Neuron (in vitro differentiated cells): ENCODE measurements around the gene AASDHPPT.
"Not testable (repeated sequence)": the region's sequence is repeated elsewhere in the genome, so short reads cannot be mapped to it uniquely, and the experiment has no call there.

Experiments used
- H2AFZ ChIP-seq: one replicate; pipeline ENCODE4 v1.6.1; 2013; ENCODE audit warnings: low read depth, mild to moderate bottlenecking, inconsistent platforms, low read length, moderate library complexity
- H3K27me3 ChIP-seq: one replicate; pipeline ENCODE4 v1.6.1; 2013; ENCODE audit warnings: low read length; ENCODE audit not compliant: insufficient read depth
- H3K36me3 ChIP-seq: one replicate; pipeline ENCODE4 v1.6.1; 2013; ENCODE audit warnings: low read length; ENCODE audit not compliant: insufficient read depth
- H3K4me1 ChIP-seq: one replicate; pipeline ENCODE4 v1.6.1; 2013; ENCODE audit warnings: low read length; ENCODE audit not compliant: insufficient read depth
- H3K4me3 ChIP-seq: 2 replicates; pipeline ENCODE4 v1.5.1; 2013; ENCODE audit warnings: mild to moderate bottlenecking, low read length, moderate library complexity
- H3K9me3 ChIP-seq: one replicate; pipeline ENCODE4 v1.6.1; 2013; ENCODE audit warnings: low read length

The AASDHPPT gene, protein sequence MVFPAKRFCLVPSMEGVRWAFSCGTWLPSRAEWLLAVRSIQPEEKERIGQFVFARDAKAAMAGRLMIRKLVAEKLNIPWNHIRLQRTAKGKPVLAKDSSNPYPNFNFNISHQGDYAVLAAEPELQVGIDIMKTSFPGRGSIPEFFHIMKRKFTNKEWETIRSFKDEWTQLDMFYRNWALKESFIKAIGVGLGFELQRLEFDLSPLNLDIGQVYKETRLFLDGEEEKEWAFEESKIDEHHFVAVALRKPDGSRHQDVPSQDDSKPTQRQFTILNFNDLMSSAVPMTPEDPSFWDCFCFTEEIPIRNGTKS

DNA sequence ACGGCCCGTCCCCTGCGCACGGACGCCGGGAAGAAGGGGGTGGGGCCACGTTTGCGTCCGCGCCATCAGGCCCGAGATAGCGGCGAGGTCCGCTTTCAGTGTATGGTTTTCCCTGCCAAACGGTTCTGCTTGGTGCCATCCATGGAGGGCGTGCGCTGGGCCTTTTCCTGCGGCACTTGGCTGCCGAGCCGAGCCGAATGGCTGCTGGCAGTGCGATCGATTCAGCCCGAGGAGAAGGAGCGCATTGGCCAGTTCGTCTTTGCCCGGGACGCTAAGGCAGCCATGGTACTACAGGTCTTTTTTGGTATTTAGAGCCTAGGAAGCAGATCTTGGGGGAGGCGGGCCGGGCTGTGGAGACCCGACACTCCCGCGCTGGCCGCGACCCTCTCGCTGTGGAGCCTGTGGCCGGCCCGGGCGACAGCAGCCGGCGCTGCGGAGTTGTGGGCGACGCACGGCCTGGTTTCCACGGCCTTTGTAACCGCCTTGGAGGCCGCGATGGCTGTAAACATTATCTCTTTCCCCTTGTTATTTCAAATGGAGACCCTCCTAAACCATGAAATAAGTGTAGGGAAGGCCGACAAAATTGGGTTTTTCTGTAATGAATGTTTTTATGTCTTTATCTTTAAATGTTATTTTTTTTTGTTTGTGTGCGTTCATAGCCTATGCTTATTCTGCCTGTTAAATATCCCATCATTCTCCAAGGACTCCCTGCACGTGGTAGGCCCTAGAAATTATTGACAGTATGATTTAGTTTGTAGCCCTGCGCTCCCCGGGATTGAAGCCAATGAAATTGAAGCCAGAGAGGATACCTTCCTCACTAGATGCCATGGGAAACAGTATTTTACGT is at the start of gene AASDHPPT:
AASDHPPT (plus strand) TSS at position 54 of the 847 bp plus-strand sequence; CDS start at position 103, 49 bp downstream.
- peak within 1 kb of the TSS; percentile 90 for H2AFZ ChIP-seq
- H3K36me3 ChIP-seq, result peaks cover 34% of the 10 kb centered on the region
- peaks cover 3% of the 10 kb centered on the region for H3K9me3 ChIP-seq
- peak within 1 kb of the TSS; percentile 84 for H3K4me3 ChIP-seq
- no peaks in the 10 kb centered on the region for H3K27me3 ChIP-seq
- peaks cover 29% of the 10 kb centered on the region for H3K4me1 ChIP-seq

DNA sequence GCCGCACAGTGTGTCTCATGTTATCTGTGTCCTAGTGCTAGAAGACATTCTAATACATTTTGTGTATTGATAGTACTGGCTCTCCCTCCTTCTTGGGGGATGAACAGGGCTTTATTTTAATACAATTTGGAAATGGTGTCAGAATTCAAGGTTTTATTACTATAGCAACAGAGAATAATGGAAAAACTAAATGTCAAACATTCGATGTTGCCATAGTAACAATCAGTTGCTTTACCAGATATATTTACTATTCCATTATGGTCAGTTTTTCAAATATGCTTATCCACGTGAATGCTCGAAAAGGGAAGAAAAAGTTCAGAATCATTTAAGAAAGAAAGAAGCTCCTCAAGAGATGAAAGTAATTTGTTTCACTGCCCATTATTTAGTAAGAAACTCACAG is 46.9 kb upstream of the AASDHPPT start:
- Histone ChIP-seq H3K27me3 (no peaks in the 10 kb centered on the region), H3K36me3 (no peaks in the 10 kb centered on the region), H3K4me3 (no peak overlapping the region), H3K9me3 (no peaks in the 10 kb centered on the region), H3K4me1 (peaks cover 18% of the 10 kb centered on the region), H2AFZ (peak overlapping the region; percentile 77)

DNA sequence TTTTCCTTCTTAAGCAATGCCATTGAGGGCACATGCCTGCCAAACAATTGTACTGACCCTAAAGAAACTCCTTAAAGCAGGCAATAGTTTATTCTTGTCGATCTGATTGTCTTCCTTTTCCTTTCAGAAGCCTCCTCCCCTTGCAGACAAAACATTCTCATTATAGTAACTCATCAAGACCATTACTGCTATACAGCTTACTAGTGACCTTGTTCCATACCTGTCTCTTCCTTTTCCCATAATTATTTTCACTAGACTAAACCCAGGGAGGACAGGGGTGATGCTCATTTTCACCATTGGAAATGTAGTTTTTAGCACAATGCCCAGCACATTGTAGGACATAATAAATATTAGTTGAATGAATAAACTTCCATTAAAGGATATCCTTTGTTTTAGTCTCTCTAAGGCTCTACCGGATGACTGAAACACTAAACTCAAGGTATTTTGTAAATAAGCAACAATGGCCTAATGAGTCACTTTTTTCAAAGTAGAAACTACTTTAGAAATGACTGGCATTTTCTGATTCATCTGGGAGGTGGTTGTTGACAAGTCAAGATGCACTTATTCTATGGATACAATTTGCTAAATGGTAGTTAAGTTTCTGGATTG is 46.2 kb upstream of the AASDHPPT start:
- Histone ChIP-seq H3K9me3 (no peaks in the 10 kb centered on the region), H3K4me1 (peaks cover 18% of the 10 kb centered on the region), H2AFZ (peak overlapping the region; percentile 77), H3K4me3 (no peak overlapping the region), H3K27me3 (no peaks in the 10 kb centered on the region), H3K36me3 (no peaks in the 10 kb centered on the region)

DNA sequence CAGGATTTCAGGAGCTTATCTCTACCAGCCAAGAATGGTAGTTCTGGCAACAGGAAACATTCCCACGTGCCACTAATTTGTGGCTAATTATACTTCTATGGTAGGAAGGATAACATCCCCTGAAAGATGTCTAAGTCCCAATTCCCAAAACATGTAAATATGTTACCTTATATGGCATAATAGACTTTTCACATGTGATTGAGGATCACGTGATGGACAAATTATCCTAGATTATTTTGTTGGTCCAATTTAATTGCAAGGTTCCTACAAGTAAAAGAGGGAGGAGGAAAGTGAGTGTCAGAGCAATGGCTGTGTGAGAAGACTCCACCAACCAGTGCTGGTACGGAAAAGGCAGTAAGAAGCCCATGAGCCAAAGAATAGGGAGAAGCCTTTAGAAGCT is 45.5 kb upstream of the AASDHPPT start:
- H3K36me3 ChIP-seq, result no peaks in the 10 kb centered on the region

DNA sequence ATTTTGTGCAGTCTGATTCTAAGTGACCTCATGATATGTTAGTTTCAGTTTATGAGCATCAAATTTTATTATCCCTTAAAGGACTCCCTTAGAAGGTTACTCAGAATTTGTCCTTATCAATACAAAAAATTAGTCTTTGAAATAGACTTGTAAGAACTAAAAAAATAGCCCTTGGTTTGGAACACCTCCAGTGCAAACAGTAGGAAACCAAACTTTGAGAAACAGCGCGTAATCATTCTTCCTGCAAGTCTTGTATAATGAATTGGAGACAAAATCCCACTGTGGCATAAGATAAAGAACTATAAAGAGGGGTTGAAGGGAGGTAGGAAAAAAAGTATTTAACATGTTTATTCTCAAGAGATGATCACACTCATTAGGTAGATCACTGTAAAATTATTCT is 44.6 kb upstream of the AASDHPPT start:
- no peaks in the 10 kb centered on the region for H3K9me3 ChIP-seq
- no peaks in the 10 kb centered on the region for H3K27me3 ChIP-seq
- H2AFZ ChIP-seq, result no peak overlapping the region
- no peaks in the 10 kb centered on the region for H3K36me3 ChIP-seq
- peaks cover 18% of the 10 kb centered on the region for H3K4me1 ChIP-seq
- H3K4me3 ChIP-seq, result no peak overlapping the region

More for the DNA sequence above, 45.5 kb upstream of the AASDHPPT start:
- no peak overlapping the region for H3K4me3 ChIP-seq
- peaks cover 18% of the 10 kb centered on the region for H3K4me1 ChIP-seq
- H2AFZ ChIP-seq, result no peak overlapping the region
- no peaks in the 10 kb centered on the region for H3K9me3 ChIP-seq
- no peaks in the 10 kb centered on the region for H3K27me3 ChIP-seq

DNA sequence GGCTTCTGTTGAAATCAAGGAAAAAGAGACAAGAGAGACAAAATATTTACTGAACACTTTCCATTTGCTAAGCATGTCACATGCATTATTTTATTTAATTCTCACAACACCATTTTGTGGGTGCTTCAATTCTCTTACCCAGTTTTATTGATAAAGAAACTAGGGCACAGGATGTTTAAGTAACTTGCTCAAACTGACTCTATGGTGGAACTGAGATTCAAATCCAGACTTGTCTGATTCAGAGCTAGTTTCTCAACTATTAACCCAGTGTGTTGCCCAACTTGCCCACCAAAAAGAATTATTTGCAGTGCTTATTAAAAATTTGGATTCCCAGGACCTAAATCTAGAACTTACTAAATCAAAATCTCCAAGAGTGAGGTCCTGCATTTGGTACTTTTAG is 33.9 kb upstream of the AASDHPPT start:
- Histone ChIP-seq H3K4me1 (no peaks in the 10 kb centered on the region), H3K4me3 (no peak overlapping the region), H2AFZ (no peak overlapping the region), H3K27me3 (no peaks in the 10 kb centered on the region), H3K36me3 (no peaks in the 10 kb centered on the region), H3K9me3 (no peaks in the 10 kb centered on the region)

DNA sequence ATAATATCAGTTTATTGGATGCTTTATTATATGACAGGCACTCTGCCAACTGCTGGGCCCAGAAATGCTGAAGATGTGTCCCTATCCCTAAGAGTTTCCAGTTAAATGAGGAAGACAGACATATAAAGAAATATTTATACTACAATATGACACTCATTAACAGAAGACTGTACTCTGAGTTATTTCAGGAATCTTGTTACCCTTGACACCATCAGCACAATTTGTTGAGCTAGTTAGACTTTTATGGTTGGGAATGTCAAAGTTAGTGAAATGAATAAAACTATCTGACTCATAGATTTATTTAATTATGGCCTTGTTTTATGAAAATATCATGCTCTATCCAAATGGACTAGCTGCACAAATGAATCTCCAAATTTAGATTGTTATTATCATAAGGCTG is 29.8 kb upstream of the AASDHPPT start:
- Histone ChIP-seq H3K27me3 (no peaks in the 10 kb centered on the region), H3K9me3 (no peaks in the 10 kb centered on the region), H3K4me1 (no peaks in the 10 kb centered on the region), H2AFZ (no peak overlapping the region), H3K36me3 (no peaks in the 10 kb centered on the region), H3K4me3 (no peak overlapping the region)

DNA sequence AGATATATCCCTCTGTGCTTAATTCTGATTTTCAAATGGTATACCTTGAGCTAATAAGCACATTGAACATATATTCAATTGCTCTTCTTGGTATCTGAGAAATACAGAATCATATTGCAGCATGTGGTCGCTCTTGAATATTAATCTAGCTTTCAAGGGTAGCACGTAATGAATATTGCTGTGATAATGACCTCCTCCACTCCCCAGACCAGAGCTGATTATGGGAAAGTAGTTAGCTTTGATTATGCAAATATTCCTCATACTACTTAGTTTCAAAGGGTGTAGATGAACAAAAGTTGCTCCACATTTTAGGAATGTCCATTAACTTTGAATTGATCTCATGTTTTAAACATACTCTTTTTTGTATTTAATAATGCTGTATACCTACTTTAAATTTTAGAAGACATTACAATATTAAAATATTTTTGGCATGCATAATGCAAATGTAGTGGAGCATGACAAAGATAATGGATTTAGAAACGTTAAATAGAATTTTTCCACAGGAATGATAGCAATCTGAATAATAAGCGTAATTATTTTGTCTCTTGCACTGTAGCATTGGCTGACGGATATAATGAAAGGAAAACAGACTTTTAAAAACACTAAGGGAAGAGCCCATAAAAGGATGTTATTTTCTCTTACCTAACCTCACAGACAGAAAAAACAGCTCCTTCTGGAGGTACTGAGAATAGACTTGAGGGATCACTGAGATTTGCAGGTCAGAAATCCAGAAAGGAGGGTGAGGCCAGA is 27.6 kb upstream of the AASDHPPT start:
- H3K27me3 ChIP-seq, result no peaks in the 10 kb centered on the region
- H2AFZ ChIP-seq, result no peak overlapping the region
- no peak overlapping the region for H3K4me3 ChIP-seq
- H3K4me1 ChIP-seq, result no peaks in the 10 kb centered on the region
- H3K9me3 ChIP-seq, result no peaks in the 10 kb centered on the region
- H3K36me3 ChIP-seq, result no peaks in the 10 kb centered on the region

DNA sequence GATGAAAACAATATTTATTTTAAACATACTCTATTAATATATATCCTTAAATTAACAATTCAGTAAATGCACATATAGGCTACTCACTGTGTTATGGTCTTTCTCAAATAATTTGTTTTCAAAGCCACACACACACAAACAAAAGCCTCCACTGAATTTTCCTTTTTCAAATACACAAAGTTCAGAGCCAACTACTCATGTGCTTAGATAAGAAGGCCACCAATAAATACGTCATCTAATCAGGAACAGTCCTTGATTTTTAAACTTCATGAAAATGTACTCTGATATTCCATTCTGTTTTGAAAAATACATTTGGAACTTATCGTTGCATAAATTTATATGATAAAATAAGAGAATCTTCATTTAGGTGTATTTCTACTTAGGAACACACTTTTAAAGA is 26.4 kb upstream of the AASDHPPT start:
- H3K27me3 ChIP-seq, result no peaks in the 10 kb centered on the region
- no peaks in the 10 kb centered on the region for H3K4me1 ChIP-seq
- no peak overlapping the region for H2AFZ ChIP-seq
- H3K4me3 ChIP-seq, result no peak overlapping the region
- H3K36me3 ChIP-seq, result no peaks in the 10 kb centered on the region
- H3K9me3 ChIP-seq, result no peaks in the 10 kb centered on the region

DNA sequence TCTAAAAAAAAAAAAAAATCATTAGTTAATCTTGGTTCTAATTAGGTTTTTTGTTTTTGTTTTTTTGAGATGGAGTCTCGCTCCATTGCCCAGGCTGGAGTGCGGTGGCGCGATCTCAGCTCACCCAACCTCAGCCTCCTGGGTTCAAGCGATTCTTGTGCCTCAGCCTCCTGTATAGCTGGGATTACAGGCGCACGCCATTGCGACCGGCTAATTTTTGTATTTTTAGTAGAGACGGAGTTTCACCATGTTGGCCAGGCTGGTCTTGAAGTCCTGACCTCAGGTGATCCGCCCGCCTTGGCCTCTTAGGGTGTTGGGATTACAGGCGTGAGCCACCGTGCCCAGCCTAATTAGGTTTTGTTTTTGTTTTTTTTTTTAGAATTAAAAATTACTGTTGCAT is 19.1 kb upstream of the AASDHPPT start:
- H3K27me3 ChIP-seq, H2AFZ ChIP-seq, H3K4me1 ChIP-seq, H3K36me3 ChIP-seq, H3K9me3 ChIP-seq, H3K4me3 ChIP-seq: not testable (repeated sequence)

DNA sequence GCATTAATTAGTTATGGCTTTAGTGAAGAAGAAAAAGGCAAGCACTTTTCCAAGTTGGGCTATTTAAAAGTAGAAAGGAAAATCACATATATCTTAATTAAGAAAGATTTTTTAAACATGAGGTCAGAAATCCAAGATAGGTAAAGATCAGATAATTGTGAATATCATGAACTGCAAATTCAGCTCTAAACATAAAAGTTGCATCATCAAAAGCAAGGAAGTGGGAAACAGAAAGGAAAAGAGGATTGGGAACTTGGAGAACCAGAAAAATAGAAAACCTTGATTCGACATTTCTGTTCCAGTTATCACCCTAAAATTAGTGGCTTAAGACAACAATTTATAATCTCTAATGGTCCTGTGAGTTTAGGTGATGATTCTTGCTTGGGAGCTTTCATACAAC is 17.8 kb upstream of the AASDHPPT start:
- no peak overlapping the region for H2AFZ ChIP-seq
- no peaks in the 10 kb centered on the region for H3K9me3 ChIP-seq

DNA sequence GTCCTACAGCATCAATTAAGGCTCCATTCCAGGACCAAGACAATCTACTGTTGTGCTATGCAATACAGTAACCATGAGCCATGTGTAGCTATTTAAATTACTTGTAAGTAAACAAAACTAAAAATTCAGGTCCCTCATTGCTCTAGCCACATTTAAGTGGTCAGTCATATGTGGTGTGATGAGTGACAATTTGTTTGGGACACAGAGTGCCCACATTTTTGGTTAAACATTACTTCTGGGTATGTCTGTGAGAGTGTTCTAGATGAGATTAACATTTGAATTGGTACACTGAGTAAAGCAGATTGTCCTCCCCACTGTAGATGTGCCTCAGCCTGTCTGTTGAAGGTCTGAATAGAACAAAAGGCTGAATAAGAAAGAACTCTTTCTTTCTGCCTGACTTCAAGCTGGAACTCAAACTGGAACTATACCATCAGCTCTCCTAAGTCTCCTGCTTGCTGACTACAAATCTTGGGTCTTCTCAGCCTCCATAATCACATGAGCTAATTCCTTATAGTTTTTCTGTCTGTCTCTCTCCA is 16.1 kb upstream of the AASDHPPT start:
- no peaks in the 10 kb centered on the region for H3K36me3 ChIP-seq
- no peak overlapping the region for H2AFZ ChIP-seq
- no peaks in the 10 kb centered on the region for H3K9me3 ChIP-seq
- H3K4me3 ChIP-seq, result no peak overlapping the region
- H3K4me1 ChIP-seq, result peaks cover 9% of the 10 kb centered on the region
- no peaks in the 10 kb centered on the region for H3K27me3 ChIP-seq

More for the DNA sequence above, 17.8 kb upstream of the AASDHPPT start:
- H3K4me1 ChIP-seq, result peaks cover 9% of the 10 kb centered on the region
- no peak overlapping the region for H3K4me3 ChIP-seq
- no peaks in the 10 kb centered on the region for H3K27me3 ChIP-seq
- H3K36me3 ChIP-seq, result no peaks in the 10 kb centered on the region
